ENCODE results near the gene TSNAXIP1.

TSNAXIP1 gene

GRCh38 chr16:67773569-67774456 is 32.9 kb upstream of the TSNAXIP1 start:
- H3K9me3 ChIP-seq (ENCODE audit: control insufficient read depth, insufficient read depth, low read depth, low read length) = no peaks in the 10 kb centered on the region
- H3K4me3 ChIP-seq (ENCODE audit: low read depth, low read length) = no peak overlapping the region
- ChIA-PET CTCF (interaction anchor here (0.5 to 0.8 kb wide), 4 partner anchors 11 to 127 kb away, joined by 3 to 4 read pairs (median 3); no protein-coding TSS in a partner anchor), POLR2A (no interaction called here)
- H3K27ac ChIP-seq (ENCODE audit: extremely low read depth, low read depth, low read length) = no peak overlapping the region
- TF ChIP-seq SCRT2 (tag by site-specific recombination; IDR thresholded peaks at IDR 0.05) = peak; percentile 41; the same call in 1 of the 2 replicates
- peak; percentile 33; the same call in 1 of the 2 replicates for TF ChIP-seq PRDM1 (tag by site-specific recombination; IDR thresholded peaks at IDR 0.05)
- no peak for TF ChIP-seq ZNF274 (IDR thresholded peaks at IDR 0.05; ENCODE audit: low read length)
- TF ChIP-seq ZNF274 (tag by site-specific recombination; IDR thresholded peaks at IDR 0.05; ENCODE audit: borderline replicate concordance) = no peak
- H3K36me3 ChIP-seq (ENCODE audit: control insufficient read depth in 2 of 2, insufficient read depth in 1 of 2, low read length in 2 of 2) = peaks cover 0 to 4% of the 10 kb centered on the region in 2 experiments; a peak in 2 of 3 replicates
- H3K4me1 ChIP-seq (ENCODE audit: control insufficient read depth, insufficient read depth, low read length) = no peaks in the 10 kb centered on the region

- Histone ChIP-seq H3K4me1 (ENCODE audit: control insufficient read depth, insufficient read depth, low read length) (no peaks in the 10 kb centered on the region), H3K9me3 (ENCODE audit: control insufficient read depth, insufficient read depth, low read depth, low read length) (no peaks in the 10 kb centered on the region), H3K4me3 (ENCODE audit: low read depth, low read length) (no peak overlapping the region), H3K36me3 (ENCODE audit: control insufficient read depth in 2 of 2, insufficient read depth in 1 of 2, low read length in 2 of 2) (peaks cover 0 to 4% of the 10 kb centered on the region in 2 experiments; a peak in 2 of 3 replicates), H3K27ac (ENCODE audit: extremely low read depth, low read depth, low read length) (no peak overlapping the region)
- CTCF ChIA-PET = interaction anchor here (0.5 to 0.6 kb wide), 2 partner anchors 42 to 127 kb away, joined by 3 to 4 read pairs; no protein-coding TSS in a partner anchor
- POLR2A ChIA-PET = no interaction called here
- no peak for TF ChIP-seq ZNF600 (tag by site-specific recombination; IDR thresholded peaks at IDR 0.05)
- no peak for TF ChIP-seq ZNF202 (tag by site-specific recombination; IDR thresholded peaks at IDR 0.05; ENCODE audit: borderline replicate concordance)
- no peak for TF ChIP-seq ZNF558 (tag by site-specific recombination; IDR thresholded peaks at IDR 0.05)
- TF ChIP-seq ZNF416 (tag by site-specific recombination; IDR thresholded peaks at IDR 0.05) = no peak
- no peak for TF ChIP-seq GLI4 (tag by site-specific recombination; IDR thresholded peaks at IDR 0.05)
- no peak for TF ChIP-seq ZNF132 (tag by site-specific recombination; IDR thresholded peaks at IDR 0.05; ENCODE audit: borderline replicate concordance)
- TF ChIP-seq ZNF223 (tag by site-specific recombination; IDR thresholded peaks at IDR 0.05) = no peak
- TF ChIP-seq ZNF624 (tag by site-specific recombination; IDR thresholded peaks at IDR 0.05) = no peak
- TF ChIP-seq INSM2 (tag by site-specific recombination; IDR thresholded peaks at IDR 0.05) = no peak
- no peak for TF ChIP-seq ZFP37 (tag by site-specific recombination; IDR thresholded peaks at IDR 0.05)
- no peak for TF ChIP-seq TRIM28 (IDR thresholded peaks at IDR 0.05; ENCODE audit: borderline replicate concordance, low read length)
- TF ChIP-seq GLI2 (tag by site-specific recombination; IDR thresholded peaks at IDR 0.05; ENCODE audit: borderline replicate concordance, low read depth) = no peak
- TF ChIP-seq ZNF140 (tag by site-specific recombination; IDR thresholded peaks at IDR 0.05) = no peak
- no peak for TF ChIP-seq ZNF629 (tag by site-specific recombination; IDR thresholded peaks at IDR 0.05)
- TF ChIP-seq KLF9 (tag by site-specific recombination; IDR thresholded peaks at IDR 0.05; ENCODE audit: low read depth) = no peak
- no peak for TF ChIP-seq ZNF677 (tag by site-specific recombination; IDR thresholded peaks at IDR 0.05)
- no peak for TF ChIP-seq KLF16 (tag by site-specific recombination; IDR thresholded peaks at IDR 0.05)
- no peak for TF ChIP-seq ZBTB44 (tag by site-specific recombination; IDR thresholded peaks at IDR 0.05)
These were observed 32.2 kb upstream of the TSNAXIP1 start for GRCh38 chr16:67774457-67774853.

All from HEK293 (cell line).